Bronchial epithelial cell (primary cell): ENCODE measurements around the gene PFKM. TPM values are rescaled to one million over a fixed set of nuclear protein-coding genes. Genes with fewer than 3 reads are reported as not detected.

ENCODE experiments used
- DNase-seq: peaks from one replicate; pipeline ENCODE4 v3.0.0-alpha.2; 2010; ENCODE audit warnings: low read depth
- FAIRE-seq: peaks from 2 replicates; lab custom pipeline; 2011; peaks lifted over from hg19 to GRCh38; lab: Jason Lieb, UNC
- H3K27me3 ChIP-seq: 2 replicates; pipeline ENCODE4 v1.5.1; 2011; ENCODE audit warnings: low read length; ENCODE audit not compliant: control insufficient read depth, insufficient read depth
- H3K36me3 ChIP-seq: 2 replicates; pipeline ENCODE4 v1.5.1; 2011; ENCODE audit warnings: low read length; ENCODE audit not compliant: control insufficient read depth, insufficient read depth
- H3K4me3 ChIP-seq: 2 replicates; pipeline ENCODE4 v1.5.1; 2011; ENCODE audit warnings: mild to moderate bottlenecking, low read depth, low read length, control low read depth
- total RNA-seq: library from RNA; depleted of rRNA; stranded (reverse); fragments of >200 nt; gene quantifications from 2 replicates; pipeline ENCODE4 v1.2.1, GENCODE V29; 2014
- TF ChIP-seq, protein P1 (sequence below): IDR thresholded peaks from 2 replicates; pipeline ENCODE4 v1.5.1; 2011; ENCODE audit warnings: mild to moderate bottlenecking, moderate library complexity, low read length, control low read depth, inconsistent platforms; ENCODE audit not compliant: insufficient read depth, severe bottlenecking

Gene PFKM
- total RNA-seq, 1 donor from 2014 or later: 45.8 TPM

DNA sequence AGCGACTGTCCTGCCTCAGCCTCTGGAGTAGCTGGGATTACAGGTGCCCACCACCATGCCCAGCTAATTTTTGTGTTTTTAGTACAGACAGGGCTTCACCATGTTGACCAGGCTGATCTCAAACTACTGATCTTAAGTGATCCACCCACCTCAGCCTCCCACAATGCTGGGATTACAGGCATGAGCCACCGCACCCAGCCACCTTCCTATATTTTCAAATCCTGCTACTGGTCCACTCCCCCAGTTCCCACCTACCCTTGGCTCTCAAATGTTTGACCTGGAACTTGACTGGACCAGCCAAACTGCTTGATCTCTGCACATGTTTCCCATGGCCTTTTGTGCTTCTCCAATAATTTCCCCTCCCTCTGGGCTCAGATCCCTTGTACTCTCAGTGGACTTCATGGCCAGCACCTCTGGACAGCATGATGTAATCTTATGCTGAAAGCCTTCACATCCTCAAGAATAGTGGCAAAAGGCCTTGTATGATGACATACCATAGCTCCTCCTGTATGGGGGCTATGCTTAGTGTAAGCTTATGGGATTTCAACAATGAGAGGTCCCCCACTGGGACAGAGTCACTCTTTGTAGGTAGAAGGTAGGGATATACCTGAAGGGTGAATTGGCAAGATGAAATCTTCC is 61.8 kb downstream of the PFKM start:
- DNase-seq (no peak), FAIRE-seq (peak; percentile 47)
- H3K4me3 ChIP-seq: no peak overlapping the region
- TF ChIP-seq, protein P1, sequence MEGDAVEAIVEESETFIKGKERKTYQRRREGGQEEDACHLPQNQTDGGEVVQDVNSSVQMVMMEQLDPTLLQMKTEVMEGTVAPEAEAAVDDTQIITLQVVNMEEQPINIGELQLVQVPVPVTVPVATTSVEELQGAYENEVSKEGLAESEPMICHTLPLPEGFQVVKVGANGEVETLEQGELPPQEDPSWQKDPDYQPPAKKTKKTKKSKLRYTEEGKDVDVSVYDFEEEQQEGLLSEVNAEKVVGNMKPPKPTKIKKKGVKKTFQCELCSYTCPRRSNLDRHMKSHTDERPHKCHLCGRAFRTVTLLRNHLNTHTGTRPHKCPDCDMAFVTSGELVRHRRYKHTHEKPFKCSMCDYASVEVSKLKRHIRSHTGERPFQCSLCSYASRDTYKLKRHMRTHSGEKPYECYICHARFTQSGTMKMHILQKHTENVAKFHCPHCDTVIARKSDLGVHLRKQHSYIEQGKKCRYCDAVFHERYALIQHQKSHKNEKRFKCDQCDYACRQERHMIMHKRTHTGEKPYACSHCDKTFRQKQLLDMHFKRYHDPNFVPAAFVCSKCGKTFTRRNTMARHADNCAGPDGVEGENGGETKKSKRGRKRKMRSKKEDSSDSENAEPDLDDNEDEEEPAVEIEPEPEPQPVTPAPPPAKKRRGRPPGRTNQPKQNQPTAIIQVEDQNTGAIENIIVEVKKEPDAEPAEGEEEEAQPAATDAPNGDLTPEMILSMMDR: no peak
- no peaks in the 10 kb centered on the region for H3K36me3 ChIP-seq
- peaks cover 29% of the 10 kb centered on the region for H3K27me3 ChIP-seq

DNA sequence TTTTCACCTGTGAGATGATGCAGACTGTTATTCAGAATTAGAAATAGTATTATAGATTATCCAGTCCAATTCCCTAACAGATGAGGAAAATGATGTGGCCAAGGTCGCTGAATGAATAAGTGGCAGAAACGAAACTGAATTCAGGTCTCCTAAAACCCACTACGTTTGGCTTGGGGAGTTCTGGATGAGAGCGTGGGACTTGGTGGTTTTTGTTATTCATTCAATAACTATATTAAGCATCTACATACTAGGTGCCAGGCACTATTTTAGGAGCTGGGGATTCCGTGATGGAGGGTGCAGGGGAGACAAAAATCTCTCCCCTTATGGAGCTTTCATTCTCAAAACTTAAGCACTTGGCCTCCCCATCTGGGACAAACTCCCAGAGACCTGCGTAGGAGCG is 63.5 kb downstream of the PFKM start:
- H3K27me3 ChIP-seq: peaks cover 29% of the 10 kb centered on the region
- no peaks in the 10 kb centered on the region for H3K36me3 ChIP-seq
- TF ChIP-seq, protein P1: no peak
- peak overlapping the region; percentile 38 for H3K4me3 ChIP-seq
- FAIRE-seq (no peak), DNase-seq (no peak)

DNA sequence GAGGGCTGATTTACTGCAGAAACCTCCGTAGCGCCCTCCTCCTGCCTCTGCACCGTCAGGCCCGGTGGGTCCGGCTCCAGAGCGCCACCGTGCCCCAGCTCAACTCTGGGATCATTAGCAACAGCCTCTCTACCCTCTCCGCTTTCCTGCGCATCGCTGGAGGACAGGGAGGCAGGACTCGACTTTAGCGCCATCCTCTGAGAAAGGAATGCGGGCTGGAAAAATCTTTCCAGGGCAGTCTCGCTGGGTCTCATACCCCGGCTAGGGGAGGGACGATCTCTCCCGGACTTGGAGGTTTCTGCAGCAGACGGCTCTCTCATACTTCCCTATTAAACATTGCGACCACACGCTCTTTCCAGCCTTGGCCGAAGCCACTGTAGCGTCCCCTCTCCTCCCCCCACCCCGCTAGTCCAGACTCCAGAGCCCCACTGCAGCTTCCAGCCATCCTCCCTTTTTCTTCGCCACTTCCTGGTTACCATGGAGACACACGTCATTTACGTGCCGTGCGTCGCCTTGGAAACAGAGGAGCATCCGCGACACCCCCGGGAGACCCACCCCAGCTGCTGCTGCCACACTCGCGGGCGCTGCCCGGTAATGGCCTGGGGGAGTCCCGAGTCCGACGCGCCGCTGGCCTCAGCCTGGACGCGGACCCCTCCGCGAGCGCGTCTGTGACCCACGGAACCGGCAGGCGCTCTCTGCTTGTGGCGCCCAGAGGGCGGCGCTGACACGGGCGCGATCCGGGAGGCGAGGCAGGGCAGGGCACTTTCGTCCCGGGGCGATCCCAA is 64.1 kb downstream of the PFKM start, which contains the start of gene CCDC184:
CCDC184 (plus strand) TSS at position 554 of the 785 bp plus-strand sequence. CDS start 479 bp downstream, outside the sequence.
- TF ChIP-seq, protein P1: peak; percentile 31
- H3K27me3 ChIP-seq: peaks cover 29% of the 10 kb centered on the region
- H3K4me3 ChIP-seq: peak within 1 kb of the TSS; percentile 38
- DNase-seq (peak; percentile 42), FAIRE-seq (no peak)
- no peaks in the 10 kb centered on the region for H3K36me3 ChIP-seq

DNA sequence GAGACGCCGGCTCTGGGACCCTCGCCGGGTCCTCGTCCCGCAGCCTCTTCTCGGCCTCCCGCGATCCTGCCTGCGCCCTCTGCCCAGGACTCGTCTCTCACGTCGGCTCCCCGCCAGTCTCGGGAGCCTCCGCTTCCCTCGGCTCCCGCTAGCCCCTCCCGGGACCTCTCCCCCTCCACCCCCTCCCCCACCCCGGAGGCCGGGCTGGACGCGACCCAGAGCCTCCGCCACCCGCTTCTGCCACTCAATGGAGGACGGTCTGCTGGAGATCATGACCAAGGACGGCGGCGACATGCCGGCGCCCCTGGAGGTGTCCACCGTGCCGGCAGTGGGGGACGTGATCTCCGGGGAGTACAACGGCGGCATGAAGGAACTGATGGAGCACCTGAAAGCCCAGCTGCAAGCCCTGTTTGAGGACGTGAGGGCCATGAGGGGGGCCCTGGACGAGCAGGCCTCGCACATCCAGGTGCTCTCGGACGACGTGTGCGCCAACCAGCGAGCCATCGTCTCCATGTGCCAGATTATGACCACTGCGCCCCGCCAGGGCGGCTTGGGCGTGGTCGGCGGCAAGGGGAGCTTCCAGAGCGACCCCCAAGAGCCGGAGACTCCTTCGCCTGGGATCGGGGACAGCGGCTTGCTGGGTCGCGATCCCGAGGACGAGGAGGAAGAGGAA is 64.8 kb downstream of the PFKM start:
- H3K27me3 ChIP-seq: peaks cover 26% of the 10 kb centered on the region

DNA sequence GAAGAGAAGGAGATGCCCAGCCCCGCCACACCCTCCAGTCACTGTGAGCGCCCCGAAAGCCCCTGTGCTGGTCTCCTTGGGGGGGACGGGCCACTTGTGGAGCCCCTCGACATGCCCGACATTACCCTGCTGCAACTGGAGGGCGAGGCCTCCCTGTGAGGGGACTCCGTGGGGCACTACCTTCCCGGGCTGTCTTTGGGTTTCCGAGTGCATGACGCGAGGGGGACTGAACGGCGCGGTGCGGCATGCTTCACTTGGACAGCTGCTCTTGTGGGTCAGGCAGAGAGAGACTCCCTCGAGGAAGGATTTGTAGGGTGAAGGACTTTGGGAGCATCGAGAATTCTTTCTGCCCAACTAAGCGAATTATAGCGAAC is 65.4 kb downstream of the PFKM start:
- H3K36me3 ChIP-seq: no peaks in the 10 kb centered on the region
- DNase-seq: no peak
- H3K4me3 ChIP-seq: no peak overlapping the region
- H3K27me3 ChIP-seq: peaks cover 26% of the 10 kb centered on the region
- FAIRE-seq: no peak
- TF ChIP-seq, protein P1: no peak

More for the DNA sequence above, 64.8 kb downstream of the PFKM start:
- FAIRE-seq: no peak
- TF ChIP-seq, protein P1: no peak
- peak overlapping the region; percentile 38 for H3K4me3 ChIP-seq
- H3K36me3 ChIP-seq: no peaks in the 10 kb centered on the region
- DNase-seq: no peak
